Occipital lobe (tissue), 2 donors: ENCODE data around the gene PPIH. TPM values are rescaled to one million over a fixed set of nuclear protein-coding genes. Genes with fewer than 3 reads are reported as not detected.
A peak's percentile ranks its signal among the peaks of the same experiment; 100 is the strongest.
"Not testable (repeated sequence)": the region's sequence is repeated elsewhere in the genome, so short reads cannot be mapped to it uniquely, and the experiment has no call there.

ENCODE experiments used
- DNase-seq: peaks from one replicate; lab custom pipeline; 2025; lab: John Stamatoyannopoulos, UW
- total RNA-seq: library from RNA; depleted of rRNA; stranded (reverse); fragments of >200 nt; gene quantifications from one replicate; pipeline ENCODE4 v1.2.3, GENCODE V29; 2014

Gene PPIH
- 16.4 TPM for total RNA-seq

DNA sequence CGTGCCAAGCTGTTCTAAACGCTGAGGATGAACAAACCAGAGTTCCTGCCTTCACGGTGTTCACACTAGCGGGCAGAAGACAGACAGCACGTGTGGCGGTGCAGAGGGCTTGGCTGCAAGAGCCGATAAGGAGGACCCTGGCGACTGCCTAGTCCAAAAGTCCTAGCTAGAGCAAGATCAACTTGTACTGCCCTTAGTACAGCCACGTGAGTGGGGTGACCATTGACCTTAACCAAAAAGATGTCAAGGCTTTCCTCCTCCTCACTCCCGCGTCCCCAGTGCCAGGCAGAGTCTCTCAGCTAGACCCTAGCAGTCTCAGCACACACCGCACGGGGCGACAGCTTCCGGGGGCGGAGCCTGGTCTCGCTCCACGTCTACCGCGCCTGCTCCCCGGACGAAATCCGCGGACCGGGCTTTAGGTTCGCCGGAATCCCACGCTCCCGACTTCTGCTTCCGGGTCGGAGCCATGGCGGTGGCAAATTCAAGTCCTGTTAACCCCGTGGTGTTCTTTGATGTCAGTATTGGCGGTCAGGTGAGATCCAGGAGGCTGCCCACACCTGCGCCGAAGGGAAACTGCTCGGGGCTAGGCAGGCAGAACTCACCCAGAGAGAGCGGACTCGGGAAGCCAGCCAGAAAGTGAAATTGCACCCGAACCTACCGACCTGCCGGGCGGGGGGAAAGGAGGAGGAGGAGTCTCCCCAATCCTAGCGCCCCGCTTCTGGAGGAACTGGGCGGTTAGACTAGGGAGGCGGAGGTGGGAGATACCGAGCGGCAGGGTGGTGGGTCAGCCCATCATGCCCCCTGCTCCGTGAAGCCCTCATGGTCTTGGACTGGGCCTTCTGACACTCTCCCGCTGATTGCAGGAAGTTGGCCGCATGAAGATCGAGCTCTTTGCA lies at the start of gene PPIH:
Gene PPIH (plus strand): TSS at position 443 of the 896 bp plus-strand sequence. CDS start 24 bp downstream, at position 467.
- DNase-seq: peak; percentile 95

GRCh38 chr1:42613803-42614131 lies 44.5 kb upstream of the PPIH start:
- DNase-seq: no peak

DNA sequence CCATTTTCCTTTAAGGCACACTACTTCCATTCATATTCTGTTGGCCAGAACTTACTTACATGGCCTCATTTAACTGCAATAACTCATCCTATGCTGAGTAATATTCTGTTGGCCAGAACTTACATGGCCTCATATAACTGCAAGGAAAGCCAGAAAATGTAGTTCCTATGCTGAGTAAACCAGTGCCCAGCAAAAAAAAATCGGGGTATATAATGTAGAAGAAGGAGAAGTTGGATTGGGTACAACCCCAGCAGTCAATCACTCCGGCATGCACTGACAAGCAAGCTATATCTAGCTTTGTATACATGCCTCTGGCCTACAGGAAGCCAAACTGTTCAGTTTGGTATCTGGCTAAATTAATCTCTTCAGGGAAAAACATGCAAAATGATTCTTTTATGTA lies 39.4 kb upstream of the PPIH start:
- no peak for DNase-seq

GRCh38 chr1:42620307-42620706 lies 37.9 kb upstream of the PPIH start:
- DNase-seq: no peak

DNA sequence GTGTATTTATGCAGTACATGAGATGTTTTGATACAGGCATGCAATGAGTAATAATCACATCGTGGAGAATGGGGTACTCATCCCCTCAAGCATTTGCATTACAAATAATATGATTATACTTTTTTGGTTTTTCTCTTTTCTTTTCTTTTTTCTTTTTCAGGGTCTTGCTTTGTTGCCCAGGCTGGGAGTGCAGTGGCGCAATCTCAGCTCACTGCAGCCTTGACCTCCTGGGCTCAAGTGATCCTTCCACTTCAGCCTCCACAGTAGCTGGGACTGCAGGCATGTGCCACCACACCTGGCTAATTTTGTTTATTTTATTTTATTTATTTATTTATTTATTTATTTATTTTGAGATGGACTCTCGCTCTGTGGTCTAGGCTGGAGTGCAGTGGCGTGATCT lies 37.0 kb upstream of the PPIH start:
- DNase-seq: not testable (repeated sequence)

- not testable (repeated sequence) for DNase-seq
Observed at GRCh38 chr1:42627205-42627604, 31.0 kb upstream of the PPIH start.

GRCh38 chr1:42639116-42639515 lies 19.1 kb upstream of the PPIH start:
- DNase-seq: no peak

- no peak for DNase-seq
Observed at GRCh38 chr1:42646056-42646455, 12.2 kb upstream of the PPIH start.

- no peak for DNase-seq
Observed at GRCh38 chr1:42657201-42657600, 1.0 kb upstream of the PPIH start.

DNA sequence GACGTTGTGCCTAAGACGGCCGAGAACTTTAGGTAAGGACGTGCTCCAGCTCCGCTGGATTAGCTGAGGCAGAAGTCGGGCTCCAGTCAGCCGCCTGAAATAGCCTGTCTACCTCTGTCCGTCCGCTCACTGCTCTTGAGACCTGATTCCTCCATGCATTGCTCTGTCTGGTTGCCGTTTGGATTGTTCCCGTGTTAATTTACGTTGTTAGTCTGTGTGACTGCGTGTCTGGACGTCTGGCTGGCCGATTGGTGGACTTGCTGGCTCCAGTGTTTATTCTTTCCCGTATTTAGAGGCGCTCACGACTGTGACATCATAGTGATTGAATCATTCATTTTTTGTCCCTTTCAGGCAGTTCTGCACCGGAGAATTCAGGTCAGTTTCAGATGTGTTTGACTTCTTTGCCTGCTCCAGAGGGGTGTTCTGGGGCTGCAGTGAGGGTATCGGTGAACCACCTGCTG lies 684 bp downstream of the PPIH start:
- DNase-seq: no peak

GRCh38 chr1:42660907-42661500 lies 2.8 kb downstream of the PPIH start:
- DNase-seq: no peak

GRCh38 chr1:42669936-42670335 lies 11.7 kb downstream of the PPIH start:
- DNase-seq: no peak

DNA sequence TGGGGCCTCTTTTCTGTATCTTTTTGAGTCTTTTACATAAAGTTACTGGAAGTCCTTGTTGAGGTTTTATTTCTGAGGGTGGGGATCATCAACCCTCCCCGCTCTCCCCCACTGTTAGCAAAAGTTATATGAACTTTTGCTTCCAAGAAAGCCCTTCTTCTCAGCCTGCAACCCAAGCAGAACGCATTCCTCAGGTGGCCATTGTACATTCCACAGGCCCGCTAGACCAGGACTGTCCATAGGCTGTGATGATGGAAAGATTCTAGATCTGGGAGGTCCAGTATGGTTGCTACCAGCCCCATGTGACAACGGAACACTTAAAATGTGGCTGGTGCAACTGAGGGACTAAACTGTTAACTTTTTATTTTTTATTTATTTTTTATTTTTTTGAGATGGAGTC lies 12.2 kb downstream of the PPIH start:
- no peak for DNase-seq

DNA sequence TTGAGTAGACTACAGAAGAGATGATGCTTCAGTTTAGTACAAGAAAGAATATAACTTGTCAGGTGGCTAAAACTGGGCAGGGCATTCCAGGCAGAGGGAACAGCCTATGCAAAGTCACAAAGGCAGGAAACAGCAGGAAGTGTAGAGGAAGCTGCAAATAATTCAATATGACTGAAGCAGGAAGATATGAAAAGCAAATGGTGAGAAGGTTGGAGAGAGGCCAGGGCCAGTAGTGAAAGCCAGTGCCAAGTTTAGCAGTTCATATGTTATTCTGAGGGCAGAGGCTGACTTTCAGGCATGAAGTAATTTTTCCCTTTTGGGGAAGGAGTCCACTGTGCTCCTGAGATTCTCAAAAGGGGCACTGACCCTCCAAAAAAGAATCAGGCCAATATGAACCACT lies 16.0 kb downstream of the PPIH start:
- no peak for DNase-seq

GRCh38 chr1:42674682-42675081 lies 16.5 kb downstream of the PPIH start:
- no peak for DNase-seq

DNA sequence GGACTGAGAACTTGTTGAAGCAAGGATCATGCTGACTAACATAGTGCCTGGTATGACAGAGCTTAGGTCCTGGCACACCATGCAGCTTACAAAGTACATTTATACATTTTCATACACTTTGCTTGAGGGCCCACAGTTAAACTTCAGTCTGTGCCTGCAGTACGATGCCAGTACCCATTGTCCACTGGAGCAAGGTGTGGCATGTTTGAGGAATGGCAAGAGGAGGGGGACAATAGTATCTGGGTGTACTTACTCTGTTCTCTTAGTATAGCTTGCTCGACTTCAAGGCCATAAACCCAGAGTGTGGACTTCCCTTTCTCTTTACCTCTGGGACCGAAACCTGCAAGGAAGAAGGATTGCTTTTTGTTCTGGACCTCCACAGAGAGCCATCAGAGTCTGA lies 17.2 kb downstream of the PPIH start:
- DNase-seq: no peak

DNA sequence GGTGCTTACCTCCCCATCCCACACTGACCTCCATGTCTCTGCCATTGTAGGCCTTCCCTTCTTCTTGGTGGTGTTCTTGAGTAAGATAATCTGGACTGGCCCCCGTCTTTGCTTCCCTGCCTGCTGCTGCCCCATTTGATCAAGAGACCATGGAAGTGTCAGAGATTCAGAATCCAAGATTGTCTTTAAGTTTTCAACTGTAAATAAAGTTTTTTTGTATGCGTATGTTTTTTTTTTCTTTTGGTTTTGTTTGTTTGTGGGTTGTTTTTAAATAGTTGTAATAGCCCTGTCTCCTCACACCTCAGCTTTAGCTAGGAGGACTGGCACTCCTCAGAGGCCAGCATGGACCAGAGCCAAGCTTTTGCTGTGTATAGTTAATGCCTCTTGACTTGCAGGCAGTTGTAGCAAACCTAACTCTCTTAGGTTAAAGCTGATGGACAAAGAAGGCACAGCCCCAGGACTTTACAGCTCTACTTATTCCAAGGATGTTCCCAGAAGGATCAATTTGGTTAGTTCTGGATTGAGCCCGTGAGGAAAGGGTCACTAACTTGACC lies 18.4 kb downstream of the PPIH start:
- DNase-seq: no peak

DNA sequence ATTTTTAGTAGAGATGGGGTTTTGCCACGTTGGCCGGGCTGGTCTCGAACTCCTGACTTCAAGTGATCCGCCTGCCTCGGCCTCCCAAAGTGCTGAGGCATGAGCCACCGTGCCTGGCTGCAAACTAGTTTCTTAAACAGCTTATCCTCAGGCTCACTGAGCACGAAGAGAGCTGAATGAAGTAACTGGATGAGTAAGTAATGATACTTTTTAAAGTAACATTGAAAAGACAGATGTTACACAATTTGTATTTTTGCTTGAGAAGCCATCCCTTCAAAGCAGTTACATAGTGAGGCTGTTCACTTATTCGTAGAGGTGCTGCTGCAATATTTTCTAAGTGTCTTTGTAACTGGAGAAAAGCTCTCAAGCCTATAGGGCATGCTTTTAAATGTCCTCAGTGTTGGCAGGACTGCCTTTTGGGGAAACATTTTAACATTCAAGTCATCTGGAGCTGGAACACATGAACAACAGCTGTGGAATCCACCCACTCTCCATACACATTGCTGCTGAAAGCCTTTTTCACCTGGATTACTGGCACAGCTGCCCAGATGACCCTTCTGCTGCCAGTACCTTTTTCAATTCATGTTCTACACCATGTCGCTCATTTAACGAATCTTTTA lies 21.3 kb downstream of the PPIH start:
- no peak for DNase-seq

GRCh38 chr1:42680055-42680454 lies 21.8 kb downstream of the PPIH start:
- no peak for DNase-seq

- DNase-seq: no peak
Observed at GRCh38 chr1:42680921-42681683, 22.9 kb downstream of the PPIH start.

- peak; percentile 97 for DNase-seq
Observed at GRCh38 chr1:42681741-42682483, 23.7 kb downstream of the PPIH start, which contains the start of gene YBX1. Gene YBX1, plus strand, starts transcription at chr1:42682418. Its CDS starts 148 bp downstream, at chr1:42682566.
